GM12864 (cell line): ENCODE data around the gene DZIP1.
"Not testable (repeated sequence)": the region's sequence is repeated elsewhere in the genome, so short reads cannot be mapped to it uniquely, and the experiment has no call there.

ENCODE experiments used
- DNase-seq: peaks from one replicate; pipeline ENCODE4 v3.0.0-alpha.2; 2011; ENCODE audit warnings: low read depth
- H3K4me3 ChIP-seq: 2 replicates; pipeline ENCODE4 v1.5.1; 2011; ENCODE audit warnings: mild to moderate bottlenecking, low read depth, low read length, control low read depth
- CTCF ChIP-seq: IDR thresholded peaks from 2 replicates; pipeline ENCODE4 v1.5.1; 2011; ENCODE audit warnings: low read depth, mild to moderate bottlenecking, moderate library complexity, low read length, control low read depth, inconsistent platforms; ENCODE audit errors: missing control alignments

The DZIP1 gene

GRCh38 chr13:95677564-95678266, 33.2 kb upstream of the DZIP1 start:
- TF ChIP-seq CTCF = no peak
- DNase-seq = no peak
- H3K4me3 ChIP-seq = peak overlapping the region; percentile 77

DNA sequence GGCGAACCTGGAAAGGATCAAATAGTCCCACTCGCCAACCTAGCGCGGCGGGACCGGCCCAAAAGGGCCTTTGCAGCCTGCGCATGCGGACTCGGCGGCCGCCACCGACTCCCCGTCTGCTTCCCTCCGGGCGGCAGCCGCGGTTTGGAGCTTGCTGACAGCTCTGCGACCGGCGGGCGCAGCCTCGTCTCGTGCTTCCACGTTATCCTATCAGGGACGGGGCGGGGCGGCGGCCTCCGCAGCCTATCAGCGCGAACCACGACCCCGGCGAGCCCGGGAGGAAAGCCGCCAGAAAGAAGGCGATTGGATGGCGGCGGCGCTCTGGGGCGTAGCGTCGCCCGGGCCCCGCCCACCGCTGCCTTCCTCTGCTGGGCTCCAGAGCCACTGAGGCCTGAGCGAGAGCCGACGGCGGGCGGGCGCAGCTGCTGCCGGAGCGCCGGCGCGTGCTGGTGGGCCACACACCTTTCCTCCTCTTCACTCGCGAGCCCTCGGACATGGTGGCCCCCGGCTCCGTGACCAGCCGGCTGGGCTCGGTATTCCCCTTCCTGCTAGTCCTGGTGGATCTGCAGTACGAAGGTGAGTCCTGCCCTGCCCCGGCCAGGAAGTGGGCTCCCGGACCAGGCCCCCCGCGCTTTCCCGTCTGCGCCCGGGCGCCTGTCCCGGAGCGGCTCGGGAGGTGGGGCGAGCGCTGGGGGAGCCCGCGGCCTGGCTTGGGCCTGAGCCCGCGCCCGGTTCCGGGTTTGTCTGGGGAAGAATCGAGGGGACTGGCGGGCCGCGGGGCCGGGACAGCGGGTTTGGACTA, 32.5 kb upstream of the DZIP1 start, which contains the start of gene DNAJC3:
TSS of gene DNAJC3 (plus strand) at position 378 of the 802 bp plus-strand sequence. CDS start at position 495, 117 bp downstream.
- DNase-seq = peak; percentile 89
- no peak for TF ChIP-seq CTCF
- H3K4me3 ChIP-seq = peak within 1 kb of the TSS; percentile 77

DNA sequence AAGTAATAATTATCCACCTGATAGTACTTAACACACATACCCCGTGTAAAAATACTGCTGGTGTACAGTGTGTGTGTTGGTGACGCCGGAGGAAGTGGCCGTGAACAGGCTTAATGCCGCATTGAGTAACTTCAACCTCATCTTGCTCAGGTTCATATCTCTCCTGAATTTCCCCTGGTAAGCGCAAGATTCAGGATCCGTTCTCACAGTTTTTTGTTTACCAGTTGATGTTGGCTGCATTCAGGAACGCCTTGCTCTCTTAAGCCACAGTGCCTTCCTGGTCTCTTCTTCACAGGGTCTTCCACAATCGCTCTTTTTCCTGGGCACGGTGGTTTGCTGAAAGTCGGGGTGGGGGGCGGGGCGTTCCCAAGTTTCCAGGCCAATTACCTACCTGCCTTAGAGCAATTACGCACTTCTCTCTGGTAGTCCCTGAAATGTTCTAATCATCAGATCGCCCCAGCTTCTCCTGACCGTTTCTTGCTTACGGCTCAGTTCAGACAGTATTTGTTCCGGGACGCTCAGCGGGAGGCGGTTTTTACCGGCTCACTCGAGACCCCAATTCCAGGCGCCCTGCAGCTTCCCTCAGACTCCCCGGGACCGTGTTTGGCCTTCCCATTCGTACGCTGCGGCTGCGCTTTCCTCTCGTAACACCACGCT, 31.7 kb upstream of the DZIP1 start:
- H3K4me3 ChIP-seq = peak overlapping the region; percentile 77
- TF ChIP-seq CTCF = no peak
- DNase-seq = peak; percentile 44

GRCh38 chr13:95671597-95671996, 27.1 kb upstream of the DZIP1 start:
- TF ChIP-seq CTCF = no peak
- DNase-seq = no peak
- H3K4me3 ChIP-seq = no peak overlapping the region

GRCh38 chr13:95667235-95667634, 22.7 kb upstream of the DZIP1 start:
- DNase-seq, H3K4me3 ChIP-seq: not testable (repeated sequence)

- peak; percentile 52 for TF ChIP-seq CTCF
- no peak for DNase-seq
- no peak overlapping the region for H3K4me3 ChIP-seq
Observed at GRCh38 chr13:95660981-95661581, 16.6 kb upstream of the DZIP1 start.

DNA sequence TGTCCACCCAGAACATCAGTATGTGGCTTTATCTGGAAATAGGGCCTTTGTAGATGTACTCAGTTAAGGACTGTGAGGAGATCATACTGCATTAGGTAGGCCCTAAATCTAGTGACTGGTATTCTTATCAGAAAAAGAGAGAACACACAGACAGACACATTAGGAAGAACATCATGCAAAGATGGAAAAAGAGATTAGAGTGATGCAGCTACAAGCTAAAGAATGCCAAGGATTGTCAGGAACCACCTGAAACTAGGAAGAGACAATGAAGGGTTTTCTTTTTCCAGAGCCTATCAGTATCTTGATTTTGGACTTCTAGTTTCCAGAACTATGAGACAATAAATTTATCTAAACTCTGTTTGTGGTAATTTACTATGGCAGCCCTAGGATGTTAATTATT, 15.0 kb upstream of the DZIP1 start:
- TF ChIP-seq CTCF = no peak
- DNase-seq = no peak

More for the DNA sequence above, 15.0 kb upstream of the DZIP1 start:
- no peak overlapping the region for H3K4me3 ChIP-seq
